Measurements from ENCODE around the gene CANT1. TPM values are rescaled to one million over a fixed set of nuclear protein-coding genes. Genes with fewer than 3 reads are reported as not detected.

Gene CANT1
- total and polyA plus RNA-seq, 2 donors (not counting 1 experiment from before 2014, with no cell fraction given): 39.9 to 46.6 TPM

GRCh38 chr17:78980624-78980972, 29.0 kb downstream of the CANT1 start:
- no peak overlapping the region for H3K4me2 ChIP-seq (ENCODE audit: extremely low read depth, insufficient read depth, low read length)
- peaks cover 19% of the 10 kb centered on the region for H3K4me1 ChIP-seq (ENCODE audit: control insufficient read depth, extremely low read depth, insufficient read depth, low read length)
- no peak for DNase-seq (ENCODE audit: low read depth in 2 of 2)
- no peaks in the 10 kb centered on the region for H3K27me3 ChIP-seq (ENCODE audit: control insufficient read depth, insufficient read depth, low read length)
- H3K27ac ChIP-seq (ENCODE audit: insufficient read depth, low read length): no peak overlapping the region
- no peaks in the 10 kb centered on the region for H3K9me3 ChIP-seq (ENCODE audit: control insufficient read depth, insufficient read depth, low read depth, low read length)
- no peak for TF ChIP-seq CTCF (conservative IDR thresholded peaks at IDR 0.05 in 1 of 2, IDR thresholded peaks at IDR 0.05 in 1 of 2; ENCODE audit: low read depth in 1 of 2, low read length in 2 of 2)
- no peak for TF ChIP-seq EZH2 (IDR thresholded peaks at IDR 0.05; ENCODE audit: low read length, missing control alignments)
- no peak overlapping the region for H3K9ac ChIP-seq (ENCODE audit: insufficient read depth, low read length)
- H2AFZ ChIP-seq (ENCODE audit: low read length): no peak overlapping the region
- no peak overlapping the region for H3K4me3 ChIP-seq (replicated peaks in 1 of 4; ENCODE audit: control extremely low read depth in 1 of 4, insufficient read depth in 1 of 4, low read depth in 3 of 4, low read length in 4 of 4)
- H3K79me2 ChIP-seq (ENCODE audit: control insufficient read depth, insufficient read depth, low read length): peaks cover 13% of the 10 kb centered on the region
- H3K36me3 ChIP-seq (ENCODE audit: control insufficient read depth, insufficient read depth, low read length): peaks cover 9% of the 10 kb centered on the region
- no peaks in the 10 kb centered on the region for H4K20me1 ChIP-seq (ENCODE audit: control insufficient read depth, extremely low read depth, insufficient read depth, low read length)

- Histone ChIP-seq H3K9ac (ENCODE audit: insufficient read depth, low read length) (no peak within 1 kb of the TSS), H3K36me3 (ENCODE audit: control insufficient read depth, insufficient read depth, low read length) (peaks cover 9% of the 10 kb centered on the region), H3K9me3 (ENCODE audit: control insufficient read depth, insufficient read depth, low read depth, low read length) (no peaks in the 10 kb centered on the region), H2AFZ (ENCODE audit: low read length) (peak within 1 kb of the TSS; percentile 53), H3K27me3 (ENCODE audit: control insufficient read depth, insufficient read depth, low read length) (no peaks in the 10 kb centered on the region), H3K4me1 (ENCODE audit: control insufficient read depth, extremely low read depth, insufficient read depth, low read length) (peaks cover 22% of the 10 kb centered on the region), H4K20me1 (ENCODE audit: control insufficient read depth, extremely low read depth, insufficient read depth, low read length) (no peaks in the 10 kb centered on the region), H3K4me2 (ENCODE audit: extremely low read depth, insufficient read depth, low read length) (peak within 1 kb of the TSS; percentile 88), H3K79me2 (ENCODE audit: control insufficient read depth, insufficient read depth, low read length) (peaks cover 13% of the 10 kb centered on the region), H3K4me3 (replicated peaks in 1 of 4; ENCODE audit: control extremely low read depth in 1 of 4, insufficient read depth in 1 of 4, low read depth in 3 of 4, low read length in 4 of 4) (peak within 1 kb of the TSS; percentile 43 to 64 (median 55)), H3K27ac (ENCODE audit: insufficient read depth, low read length) (peak within 1 kb of the TSS; percentile 43)
- peak; percentile 82 to 84 for DNase-seq (ENCODE audit: low read depth in 2 of 2)
- TF ChIP-seq EZH2 (IDR thresholded peaks at IDR 0.05; ENCODE audit: low read length, missing control alignments) (no peak), CTCF (conservative IDR thresholded peaks at IDR 0.05 in 1 of 2, IDR thresholded peaks at IDR 0.05 in 1 of 2; ENCODE audit: low read depth in 1 of 2, low read length in 2 of 2) (no peak)
Measured at GRCh38 chr17:78979780-78980623, 29.6 kb downstream of the CANT1 start, which contains the start of gene LGALS3BP. TSS of gene LGALS3BP (minus strand) at chr17:78979923. CDS start at chr17:78977191, 2,732 bp downstream.

- no peaks in the 10 kb centered on the region for H3K27me3 ChIP-seq (ENCODE audit: control insufficient read depth, insufficient read depth, low read length)
- H3K79me2 ChIP-seq (ENCODE audit: control insufficient read depth, insufficient read depth, low read length): peaks cover 13% of the 10 kb centered on the region
- TF ChIP-seq CTCF (conservative IDR thresholded peaks at IDR 0.05 in 1 of 2, IDR thresholded peaks at IDR 0.05 in 1 of 2; ENCODE audit: low read depth in 1 of 2, low read length in 2 of 2) (no peak), EZH2 (IDR thresholded peaks at IDR 0.05; ENCODE audit: low read length, missing control alignments) (no peak)
- H3K9ac ChIP-seq (ENCODE audit: insufficient read depth, low read length): no peak overlapping the region
- no peaks in the 10 kb centered on the region for H3K9me3 ChIP-seq (ENCODE audit: control insufficient read depth, insufficient read depth, low read depth, low read length)
- H3K4me2 ChIP-seq (ENCODE audit: extremely low read depth, insufficient read depth, low read length): peak overlapping the region; percentile 88
- DNase-seq (ENCODE audit: low read depth in 2 of 2): no peak
- H3K4me3 ChIP-seq (replicated peaks in 1 of 4; ENCODE audit: control extremely low read depth in 1 of 4, insufficient read depth in 1 of 4, low read depth in 3 of 4, low read length in 4 of 4): peak overlapping the region in 1 of 4 experiments; percentile 59
- H3K27ac ChIP-seq (ENCODE audit: insufficient read depth, low read length): no peak overlapping the region
- no peaks in the 10 kb centered on the region for H4K20me1 ChIP-seq (ENCODE audit: control insufficient read depth, extremely low read depth, insufficient read depth, low read length)
- peaks cover 24% of the 10 kb centered on the region for H3K4me1 ChIP-seq (ENCODE audit: control insufficient read depth, extremely low read depth, insufficient read depth, low read length)
- no peak overlapping the region for H2AFZ ChIP-seq (ENCODE audit: low read length)
- H3K36me3 ChIP-seq (ENCODE audit: control insufficient read depth, insufficient read depth, low read length): peaks cover 9% of the 10 kb centered on the region
Measured at GRCh38 chr17:78977997-78978973, 31.3 kb downstream of the CANT1 start.
